Ovary (tissue), 3 donors: ENCODE measurements around the gene LSP1.

ENCODE experiments used
- POLR2A ChIP-seq: fragments of 450-650 bp; IDR thresholded peaks from one replicate; pipeline ENCODE4 v1.6.1; 2017; ENCODE audit warnings: antibody characterized with exemption, mild to moderate bottlenecking, moderate library complexity
- TF ChIP-seq, protein P1 (sequence below), 3 donors: fragments of 450-650 bp in 2 of 3; fragments of 200-600 bp in 1 of 3; IDR thresholded peaks; one replicate each; pipeline versions ENCODE4 v1.5.1 to v1.8.0; 2016 to 2022; ENCODE audit warnings: antibody characterized with exemption in 3 of 3, mild to moderate bottlenecking in 1 of 3
- donor health status: DM: no; HTN: no; CAD: no.

GRCh38 chr11:1861435-1862411, 8.8 kb downstream of the LSP1 start:
- TF ChIP-seq, protein P1, sequence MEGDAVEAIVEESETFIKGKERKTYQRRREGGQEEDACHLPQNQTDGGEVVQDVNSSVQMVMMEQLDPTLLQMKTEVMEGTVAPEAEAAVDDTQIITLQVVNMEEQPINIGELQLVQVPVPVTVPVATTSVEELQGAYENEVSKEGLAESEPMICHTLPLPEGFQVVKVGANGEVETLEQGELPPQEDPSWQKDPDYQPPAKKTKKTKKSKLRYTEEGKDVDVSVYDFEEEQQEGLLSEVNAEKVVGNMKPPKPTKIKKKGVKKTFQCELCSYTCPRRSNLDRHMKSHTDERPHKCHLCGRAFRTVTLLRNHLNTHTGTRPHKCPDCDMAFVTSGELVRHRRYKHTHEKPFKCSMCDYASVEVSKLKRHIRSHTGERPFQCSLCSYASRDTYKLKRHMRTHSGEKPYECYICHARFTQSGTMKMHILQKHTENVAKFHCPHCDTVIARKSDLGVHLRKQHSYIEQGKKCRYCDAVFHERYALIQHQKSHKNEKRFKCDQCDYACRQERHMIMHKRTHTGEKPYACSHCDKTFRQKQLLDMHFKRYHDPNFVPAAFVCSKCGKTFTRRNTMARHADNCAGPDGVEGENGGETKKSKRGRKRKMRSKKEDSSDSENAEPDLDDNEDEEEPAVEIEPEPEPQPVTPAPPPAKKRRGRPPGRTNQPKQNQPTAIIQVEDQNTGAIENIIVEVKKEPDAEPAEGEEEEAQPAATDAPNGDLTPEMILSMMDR (IDR thresholded peaks at IDR 0.05), result no peak
- TF ChIP-seq POLR2A, result no peak
